Loucy (cell line): Measurements from ENCODE around the gene RAC2.

Source experiments
- CTCF ChIP-seq: fragments of 200-600 bp; sonication (generic); conservative IDR thresholded peaks from 2 replicates; pipeline ENCODE4 v1.5.1; 2014; ENCODE audit warnings: mild to moderate bottlenecking, antibody characterized with exemption, low read length
- EZH2phosphoT487 ChIP-seq: fragments of 200-600 bp; IDR thresholded peaks from 2 replicates; pipeline ENCODE4 v1.6.1; 2018; ENCODE audit warnings: antibody characterized with exemption, mild to moderate bottlenecking, moderate library complexity, borderline replicate concordance

- TF ChIP-seq CTCF (no peak), EZH2phosphoT487 (no peak)
These were observed 67.5 kb downstream of the RAC2 start for GRCh38 chr22:37176464-37177061.
